BE2C (cell line): ENCODE data around the gene CARD9.
"Not testable (repeated sequence)": the region's sequence is repeated elsewhere in the genome, so short reads cannot be mapped to it uniquely, and the experiment has no call there.

Experiments used
- DNase-seq: peaks from one replicate; pipeline ENCODE4 v3.0.0-alpha.2; 2020
- H3K27me3 ChIP-seq: fragments of 250-450 bp; sonication (Bioruptor Pico); 2 replicates; pipeline ENCODE4 v1.5.1; 2020; ENCODE audit warnings: mild to moderate bottlenecking
- H3K36me3 ChIP-seq: fragments of 250-450 bp; sonication (Bioruptor Pico); 2 replicates; pipeline ENCODE4 v1.5.1; 2020; ENCODE audit warnings: mild to moderate bottlenecking
- H3K4me1 ChIP-seq: fragments of 250-450 bp; sonication (Bioruptor Pico); 2 replicates; pipeline ENCODE4 v1.5.1; 2020
- H3K4me3 ChIP-seq: 2 replicates; pipeline ENCODE4 v1.5.1; 2011; ENCODE audit warnings: low read depth, low read length
- H3K9me3 ChIP-seq: fragments of 250-450 bp; sonication (Bioruptor Pico); 2 replicates; pipeline ENCODE4 v1.5.1; 2020
- CTCF ChIP-seq: IDR thresholded peaks from 2 replicates; pipeline ENCODE4 v1.5.1; 2012; ENCODE audit warnings: mild to moderate bottlenecking, low read depth, low read length

The CARD9 gene

GRCh38 chr9:136321561-136321960 lies 51.9 kb downstream of the CARD9 start:
- DNase-seq = no peak

GRCh38 chr9:136320972-136321371 lies 52.5 kb downstream of the CARD9 start:
- not testable (repeated sequence) for DNase-seq, H3K36me3 ChIP-seq, H3K4me3 ChIP-seq, H3K4me1 ChIP-seq, H3K27me3 ChIP-seq, H3K9me3 ChIP-seq

More at GRCh38 chr9:136321561-136321960, 51.9 kb downstream of the CARD9 start:
- H3K4me3 ChIP-seq = no peak overlapping the region
- H3K27me3 ChIP-seq = no peaks in the 10 kb centered on the region
- H3K9me3 ChIP-seq = no peaks in the 10 kb centered on the region
- peaks cover 9% of the 10 kb centered on the region for H3K4me1 ChIP-seq
- no peak for TF ChIP-seq CTCF
- H3K36me3 ChIP-seq = no peaks in the 10 kb centered on the region

- not testable (repeated sequence) for H3K4me3 ChIP-seq, H3K4me1 ChIP-seq, H3K27me3 ChIP-seq
These were observed 53.5 kb downstream of the CARD9 start for GRCh38 chr9:136319955-136320354.

GRCh38 chr9:136319244-136319643 lies 54.2 kb downstream of the CARD9 start:
- H3K27me3 ChIP-seq, H3K4me3 ChIP-seq, DNase-seq, H3K4me1 ChIP-seq, H3K36me3 ChIP-seq: not testable (repeated sequence)
- H3K9me3 ChIP-seq = peaks cover 13% of the 10 kb centered on the region

More at GRCh38 chr9:136319955-136320354, 53.5 kb downstream of the CARD9 start:
- DNase-seq, H3K36me3 ChIP-seq, H3K9me3 ChIP-seq: not testable (repeated sequence)

- H3K27me3 ChIP-seq = no peaks in the 10 kb centered on the region
- no peak overlapping the region for H3K4me3 ChIP-seq
- TF ChIP-seq CTCF = no peak
- H3K4me1 ChIP-seq = no peaks in the 10 kb centered on the region
- DNase-seq = no peak
- H3K9me3 ChIP-seq = peaks cover 13% of the 10 kb centered on the region
- no peaks in the 10 kb centered on the region for H3K36me3 ChIP-seq
These were observed 54.7 kb downstream of the CARD9 start for GRCh38 chr9:136318776-136319241.

- Histone ChIP-seq H3K4me1 (no peaks in the 10 kb centered on the region), H3K4me3 (no peak overlapping the region), H3K27me3 (no peaks in the 10 kb centered on the region), H3K9me3 (peaks cover 13% of the 10 kb centered on the region), H3K36me3 (no peaks in the 10 kb centered on the region)
- no peak for TF ChIP-seq CTCF
- no peak for DNase-seq
These were observed 55.2 kb downstream of the CARD9 start for GRCh38 chr9:136318111-136318775.

- Histone ChIP-seq H3K4me1 (no peaks in the 10 kb centered on the region), H3K36me3 (no peaks in the 10 kb centered on the region), H3K4me3 (no peak overlapping the region), H3K9me3 (peaks cover 13% of the 10 kb centered on the region), H3K27me3 (no peaks in the 10 kb centered on the region)
- no peak for DNase-seq
- no peak for TF ChIP-seq CTCF
These were observed 55.8 kb downstream of the CARD9 start for GRCh38 chr9:136317695-136318094.
